LNCaP clone FGC (cell line): ENCODE data around the gene RSPH1.
A peak's percentile ranks its signal among the peaks of the same experiment; 100 is the strongest.

Experiments
- DNase-seq: peaks from one replicate; pipeline ENCODE4 v3.0.0-alpha.2; 2011; ENCODE audit warnings: low read depth
- H3K4me3 ChIP-seq: 2 replicates; pipeline ENCODE4 v1.5.1; 2011; ENCODE audit warnings: mild to moderate bottlenecking, low read depth, low read length, control low read depth
- TF ChIP-seq, protein P1 (sequence below): IDR thresholded peaks from 2 replicates; pipeline ENCODE4 v1.5.1; 2012; ENCODE audit warnings: mild to moderate bottlenecking; ENCODE audit not compliant: control insufficient read depth, insufficient read depth; ENCODE audit errors: extremely low read depth

The RSPH1 gene

DNA sequence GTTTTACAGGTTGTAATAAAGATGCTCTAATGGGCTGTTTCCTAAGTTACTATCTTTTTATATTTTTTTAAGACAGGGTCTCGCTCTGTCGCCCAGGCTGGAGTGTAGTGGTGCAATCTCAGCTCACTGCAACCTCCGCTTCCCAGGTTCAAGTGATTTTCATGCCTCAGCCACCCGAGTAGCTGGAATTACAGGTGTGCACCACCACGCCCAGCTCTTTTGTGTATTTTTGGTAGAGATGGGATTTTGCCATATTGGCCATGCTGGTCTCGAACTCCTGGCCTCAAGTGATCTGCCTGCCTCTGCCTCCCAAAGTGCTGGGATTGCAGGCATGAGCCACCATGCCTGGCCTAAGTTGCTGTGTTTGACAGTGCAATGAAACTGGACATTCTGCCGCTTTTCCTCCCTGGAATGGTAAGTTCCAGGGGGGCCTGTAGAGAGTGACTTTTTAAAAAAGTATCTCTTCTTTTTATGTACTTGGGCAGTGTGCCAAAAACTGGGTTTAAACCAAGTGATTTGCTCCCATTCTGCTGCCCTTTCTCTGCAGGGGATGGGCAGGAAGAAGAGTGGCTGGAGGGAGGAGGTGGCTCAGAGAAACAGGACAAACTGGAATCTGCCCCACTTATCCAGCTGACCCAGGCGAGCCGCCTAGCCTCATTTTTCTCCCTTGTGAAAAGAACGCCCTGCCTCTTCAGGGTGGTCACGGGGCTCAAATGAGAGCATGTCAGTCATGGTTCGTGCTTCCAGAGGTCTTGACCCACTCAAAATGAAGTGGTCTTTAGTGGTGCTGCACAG is 19.9 kb upstream of the RSPH1 start:
- DNase-seq, result peak; percentile 85
- peak overlapping the region; percentile 66; the same call in 1 of the 2 replicates for H3K4me3 ChIP-seq

GRCh38 chr21:42514883-42515228 is 18.8 kb upstream of the RSPH1 start:
- peak overlapping the region; percentile 66 for H3K4me3 ChIP-seq
- DNase-seq, result no peak
- TF ChIP-seq, protein P1, sequence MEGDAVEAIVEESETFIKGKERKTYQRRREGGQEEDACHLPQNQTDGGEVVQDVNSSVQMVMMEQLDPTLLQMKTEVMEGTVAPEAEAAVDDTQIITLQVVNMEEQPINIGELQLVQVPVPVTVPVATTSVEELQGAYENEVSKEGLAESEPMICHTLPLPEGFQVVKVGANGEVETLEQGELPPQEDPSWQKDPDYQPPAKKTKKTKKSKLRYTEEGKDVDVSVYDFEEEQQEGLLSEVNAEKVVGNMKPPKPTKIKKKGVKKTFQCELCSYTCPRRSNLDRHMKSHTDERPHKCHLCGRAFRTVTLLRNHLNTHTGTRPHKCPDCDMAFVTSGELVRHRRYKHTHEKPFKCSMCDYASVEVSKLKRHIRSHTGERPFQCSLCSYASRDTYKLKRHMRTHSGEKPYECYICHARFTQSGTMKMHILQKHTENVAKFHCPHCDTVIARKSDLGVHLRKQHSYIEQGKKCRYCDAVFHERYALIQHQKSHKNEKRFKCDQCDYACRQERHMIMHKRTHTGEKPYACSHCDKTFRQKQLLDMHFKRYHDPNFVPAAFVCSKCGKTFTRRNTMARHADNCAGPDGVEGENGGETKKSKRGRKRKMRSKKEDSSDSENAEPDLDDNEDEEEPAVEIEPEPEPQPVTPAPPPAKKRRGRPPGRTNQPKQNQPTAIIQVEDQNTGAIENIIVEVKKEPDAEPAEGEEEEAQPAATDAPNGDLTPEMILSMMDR, result no peak

More for the DNA sequence above, 19.9 kb upstream of the RSPH1 start:
- TF ChIP-seq, protein P1, result no peak

DNA sequence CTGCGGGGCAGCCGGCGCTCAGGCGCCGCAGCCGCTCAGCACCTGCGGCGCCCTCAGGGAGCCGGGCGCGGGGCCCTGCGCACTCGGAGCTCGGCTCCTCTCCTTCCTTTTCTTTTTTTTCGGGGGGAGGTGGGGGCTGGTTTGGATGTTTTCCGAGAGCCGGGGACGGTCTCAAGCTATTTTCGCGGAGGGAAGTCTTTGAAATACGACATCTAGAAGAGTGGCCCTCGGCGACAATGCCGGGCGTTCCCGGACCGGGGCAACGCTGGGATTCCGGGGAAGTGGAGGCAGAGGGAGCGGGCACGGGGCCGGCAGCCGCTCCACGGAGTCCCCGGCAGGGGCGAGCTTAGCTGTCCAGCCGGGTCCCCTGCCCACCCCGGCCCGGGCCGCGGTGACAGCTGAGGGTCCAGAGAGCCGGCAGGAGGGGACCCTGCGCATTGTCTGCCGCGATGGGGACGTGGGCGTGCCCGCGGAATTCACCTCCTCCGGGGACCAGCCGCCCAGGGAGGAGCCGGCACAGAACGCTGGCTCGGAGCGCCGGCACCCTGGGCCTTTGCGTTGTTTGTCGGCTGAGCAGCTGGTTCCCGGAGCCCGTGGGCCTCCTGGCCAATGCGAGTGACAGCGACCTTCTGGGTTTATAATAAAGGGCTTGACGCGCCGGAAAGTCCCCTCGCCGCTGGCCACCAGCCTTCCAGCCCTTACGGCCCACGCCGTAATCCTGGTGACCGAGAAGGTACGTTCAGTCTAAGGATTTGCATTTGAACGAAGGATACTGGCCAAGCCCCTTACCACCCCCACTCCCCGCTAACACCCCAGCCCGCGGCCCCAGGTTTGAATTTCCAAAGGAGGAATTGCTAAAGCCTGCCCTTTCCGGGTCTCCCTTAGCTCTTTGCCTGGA is 18.2 kb upstream of the RSPH1 start:
- TF ChIP-seq, protein P1, result no peak
- peak overlapping the region; percentile 66 for H3K4me3 ChIP-seq
- DNase-seq, result no peak

- TF ChIP-seq, protein P1, result peak; percentile 30; the same call in 1 of the 2 replicates
- no peak for DNase-seq
- H3K4me3 ChIP-seq, result peak within 1 kb of the TSS; percentile 66
Measured at GRCh38 chr21:42513151-42513984, 17.3 kb upstream of the RSPH1 start, which contains the start of gene SLC37A1. SLC37A1 (plus strand) TSS chr21:42513852; CDS start chr21:42518455, 4,603 bp downstream.

DNA sequence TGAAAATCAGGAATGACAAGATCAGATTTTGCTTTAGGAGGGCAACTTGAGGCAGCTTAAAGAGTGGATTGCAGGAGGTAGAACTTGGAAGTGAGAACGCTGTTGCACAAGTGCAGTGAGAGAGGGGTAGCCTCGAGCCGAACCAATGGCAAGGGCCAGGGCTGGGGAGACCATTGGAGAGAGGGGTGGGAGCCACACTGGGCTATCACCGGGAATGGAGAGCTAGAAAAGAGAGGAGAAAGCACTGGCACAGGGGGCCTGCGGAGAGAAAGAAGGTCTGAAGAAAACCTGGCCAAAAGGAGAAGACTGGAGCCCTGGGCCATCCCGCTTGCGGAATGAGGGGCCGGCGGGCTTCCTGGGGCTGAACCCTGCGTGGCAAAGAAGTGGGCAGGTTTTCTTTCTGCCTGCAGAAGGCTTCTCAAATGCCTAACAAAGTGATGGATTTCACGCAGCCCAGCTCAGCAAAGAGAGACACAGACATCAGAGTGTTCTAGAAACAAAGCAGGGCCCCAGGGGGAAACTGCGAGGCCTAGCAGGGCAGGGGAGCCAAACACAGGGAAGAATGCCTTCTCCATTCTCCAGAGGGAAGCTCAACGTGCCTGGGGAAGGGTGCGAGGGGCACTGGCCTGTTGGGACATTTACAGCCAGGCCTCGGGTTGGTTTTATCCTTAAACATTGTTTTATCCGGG is 16.5 kb upstream of the RSPH1 start:
- TF ChIP-seq, protein P1, result no peak
- H3K4me3 ChIP-seq, result no peak overlapping the region
- no peak for DNase-seq

DNA sequence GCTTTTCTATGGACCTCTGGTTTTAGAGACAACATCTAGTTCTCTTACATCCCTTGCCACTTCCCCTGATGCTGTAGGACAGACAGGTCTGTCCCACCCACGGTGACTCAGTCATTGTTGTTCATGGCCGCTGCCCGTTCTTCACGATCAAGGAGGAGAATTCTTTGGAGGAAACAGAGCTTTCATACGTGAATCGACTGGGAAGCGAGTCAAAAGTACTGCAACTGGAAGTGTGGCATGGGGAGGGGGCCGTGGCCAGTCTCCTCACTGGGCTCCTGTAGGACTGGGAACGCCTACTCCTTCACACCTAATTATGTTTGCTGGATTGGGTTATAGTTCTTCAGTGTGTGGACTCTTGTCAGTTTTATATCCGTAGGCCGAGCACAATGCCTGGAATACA is 13.2 kb upstream of the RSPH1 start:
- TF ChIP-seq, protein P1, result no peak
- H3K4me3 ChIP-seq, result no peak overlapping the region
- no peak for DNase-seq
